K562 (cell line): ENCODE data around the gene HOXD13. TPM values are rescaled to one million over a fixed set of nuclear protein-coding genes. Genes with fewer than 3 reads are reported as not detected.

Experiments
- BHLHE40 ChIP-seq: IDR thresholded peaks from 2 replicates; pipeline ENCODE4 v1.6.1; 2011; ENCODE audit warnings: low read length, improper control_type of control experiment
- MBD2 ChIP-seq: sonication (generic); IDR thresholded peaks from 2 replicates; pipeline ENCODE4 v1.6.1; 2016; ENCODE audit warnings: low read depth, borderline replicate concordance
- TEAD4 ChIP-seq, 2 experiments: sonication (generic) in 1 of 2; formaldehyde crosslinking in 1 of 2; IDR thresholded peaks; 2 replicates each; pipeline versions ENCODE4 v1.6.1 to v1.8.0; 2012 to 2022; ENCODE audit warnings: borderline replicate concordance in 1 of 2, inconsistent platforms in 1 of 2, low read length in 1 of 2, mild to moderate bottlenecking in 1 of 2, missing genetic modification reagents in 1 of 2
- polyA plus RNA-seq, 8 experiments: library from polyadenylated mRNA; depleted of rRNA in 4 of 8; stranded (reverse) in 5 of 8; unstranded in 3 of 8; fragments of >200 nt; fragmentation: Nextera tagmentation in 2 of 8; fragmentation: Illumina TruSeq in 1 of 8; extraction: Ambion mirVana in 2 of 8; extraction: Trizol in 1 of 8; gene quantifications; 2 replicates each; pipeline versions ENCODE4 v1.2.1 to v1.2.3, GENCODE V29; 2011 to 2014; ENCODE audit warnings: inconsistent platforms in 1 of 8, missing spikeins in 1 of 8
- total RNA-seq, 7 experiments: library from RNA; depleted of rRNA in 6 of 7; stranded (reverse); fragments of >200 nt in 6 of 7; fragmentation: Illumina TruSeq in 2 of 7; extraction: Trizol in 2 of 7; gene quantifications; 2 replicates each; pipeline versions ENCODE4 v1.2.1 to v1.2.3, GENCODE V29; 2011 to 2021; ENCODE audit warnings: low replicate concordance in 1 of 7
- TF ChIP-seq, protein P1 (sequence below), 2 experiments: fragments of 450-650 bp; formaldehyde crosslinking in 1 of 2; IDR thresholded peaks; 2 replicates each; pipeline versions ENCODE4 v1.4.0 to v1.6.1; 2014 to 2020; ENCODE audit warnings: mild to moderate bottlenecking in 2 of 2, borderline replicate concordance in 1 of 2, low read depth in 1 of 2
- TF ChIP-seq, protein P2 (sequence below), 2 experiments: IDR thresholded peaks; 2 replicates each; pipeline ENCODE4 v1.6.1; 2011; ENCODE audit warnings: borderline replicate concordance in 1 of 2, control low read depth in 1 of 2, low read depth in 1 of 2, low read length in 1 of 2, mild to moderate bottlenecking in 1 of 2, mixed read lengths in 1 of 2, moderate library complexity in 1 of 2; ENCODE audit not compliant: insufficient read depth in 1 of 2, insufficient read length in 1 of 2, poor library complexity in 1 of 2, severe bottlenecking in 1 of 2; ENCODE audit errors: extremely low read depth in 1 of 2
- TF ChIP-seq, protein P3 (sequence below): sonication (generic); formaldehyde crosslinking; IDR thresholded peaks from 2 replicates; pipeline ENCODE4 v1.8.1; 2023; ENCODE audit warnings: mild to moderate bottlenecking, missing genetic modification reagents
- TF ChIP-seq, protein P4 (sequence below), 3 experiments: IDR thresholded peaks in 2 of 3; conservative IDR thresholded peaks in 1 of 3; 2 replicates each; pipeline ENCODE4 v1.5.1; 2011 to 2012; ENCODE audit warnings: low read length in 3 of 3, mild to moderate bottlenecking in 3 of 3, control low read depth in 2 of 3, improper control_type of control experiment in 1 of 3, inconsistent platforms in 1 of 3, low read depth in 1 of 3, mixed read lengths in 1 of 3, moderate library complexity in 1 of 3; ENCODE audit not compliant: insufficient read depth in 2 of 3
- TF ChIP-seq, protein P5 (sequence below): fragments of 450-650 bp; IDR thresholded peaks from 2 replicates; pipeline ENCODE4 v1.6.1; 2014; ENCODE audit warnings: low read depth, mild to moderate bottlenecking, moderate library complexity, borderline replicate concordance

The HOXD13 gene
- total and polyA plus RNA-seq, 9 of the 15 experiments (the other 6 are each of a cell fraction or from before 2014, with no cell fraction given) = 0.03 to 0.04 TPM; not detected in 7

DNA sequence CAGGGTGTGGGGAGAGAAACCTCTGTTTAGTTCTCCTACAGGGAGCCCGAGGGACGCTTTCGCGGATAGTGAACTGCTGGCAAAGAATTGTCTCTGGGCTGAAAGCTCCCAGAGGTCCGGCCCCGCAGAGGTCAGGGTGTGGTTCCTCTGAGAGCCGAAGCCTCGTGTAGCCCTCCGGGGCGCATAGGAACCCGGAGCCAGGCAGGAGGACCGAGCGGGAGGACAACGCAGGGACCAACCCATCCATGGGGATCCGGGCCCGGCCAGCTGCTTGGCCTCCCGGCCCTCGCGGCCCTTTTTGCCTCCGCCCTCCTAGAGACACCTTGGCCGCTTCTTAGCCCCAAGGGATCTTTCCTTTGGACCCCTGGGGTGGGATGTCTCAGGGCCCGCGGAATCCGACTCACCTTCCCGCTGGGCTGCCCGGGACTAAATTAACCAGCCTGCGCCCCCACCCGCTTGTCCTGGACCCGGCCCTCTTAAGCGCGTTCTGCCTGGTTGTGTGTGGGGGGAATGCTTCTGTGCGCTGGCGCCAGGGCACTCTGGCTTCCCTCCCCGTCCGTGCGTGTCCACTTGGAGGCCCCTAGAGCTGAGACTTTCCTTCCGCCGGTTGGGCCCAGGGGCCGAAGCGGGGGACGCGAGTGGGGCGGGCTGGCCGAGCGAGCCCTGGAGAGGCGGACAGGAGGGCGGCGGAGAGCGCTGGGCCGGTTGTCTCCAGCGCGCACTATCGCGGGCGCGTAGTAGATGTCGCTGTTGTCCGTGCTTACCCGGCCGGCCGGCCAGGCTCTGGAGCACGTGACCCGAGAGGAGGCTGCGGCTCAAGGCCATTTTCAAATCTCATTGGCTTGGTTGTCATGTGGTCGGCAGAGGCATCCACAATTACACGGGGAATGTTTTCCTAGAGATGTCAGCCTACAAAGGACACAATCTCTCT is 23.6 kb downstream of the HOXD13 start, which contains the start of gene HOXD10 (continued):
- TF ChIP-seq, protein P1, sequence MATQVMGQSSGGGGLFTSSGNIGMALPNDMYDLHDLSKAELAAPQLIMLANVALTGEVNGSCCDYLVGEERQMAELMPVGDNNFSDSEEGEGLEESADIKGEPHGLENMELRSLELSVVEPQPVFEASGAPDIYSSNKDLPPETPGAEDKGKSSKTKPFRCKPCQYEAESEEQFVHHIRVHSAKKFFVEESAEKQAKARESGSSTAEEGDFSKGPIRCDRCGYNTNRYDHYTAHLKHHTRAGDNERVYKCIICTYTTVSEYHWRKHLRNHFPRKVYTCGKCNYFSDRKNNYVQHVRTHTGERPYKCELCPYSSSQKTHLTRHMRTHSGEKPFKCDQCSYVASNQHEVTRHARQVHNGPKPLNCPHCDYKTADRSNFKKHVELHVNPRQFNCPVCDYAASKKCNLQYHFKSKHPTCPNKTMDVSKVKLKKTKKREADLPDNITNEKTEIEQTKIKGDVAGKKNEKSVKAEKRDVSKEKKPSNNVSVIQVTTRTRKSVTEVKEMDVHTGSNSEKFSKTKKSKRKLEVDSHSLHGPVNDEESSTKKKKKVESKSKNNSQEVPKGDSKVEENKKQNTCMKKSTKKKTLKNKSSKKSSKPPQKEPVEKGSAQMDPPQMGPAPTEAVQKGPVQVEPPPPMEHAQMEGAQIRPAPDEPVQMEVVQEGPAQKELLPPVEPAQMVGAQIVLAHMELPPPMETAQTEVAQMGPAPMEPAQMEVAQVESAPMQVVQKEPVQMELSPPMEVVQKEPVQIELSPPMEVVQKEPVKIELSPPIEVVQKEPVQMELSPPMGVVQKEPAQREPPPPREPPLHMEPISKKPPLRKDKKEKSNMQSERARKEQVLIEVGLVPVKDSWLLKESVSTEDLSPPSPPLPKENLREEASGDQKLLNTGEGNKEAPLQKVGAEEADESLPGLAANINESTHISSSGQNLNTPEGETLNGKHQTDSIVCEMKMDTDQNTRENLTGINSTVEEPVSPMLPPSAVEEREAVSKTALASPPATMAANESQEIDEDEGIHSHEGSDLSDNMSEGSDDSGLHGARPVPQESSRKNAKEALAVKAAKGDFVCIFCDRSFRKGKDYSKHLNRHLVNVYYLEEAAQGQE (IDR thresholded peaks at IDR 0.05; ENCODE audit: borderline replicate concordance) = 0 out of 2 replicates have a peak, but pooled peaks have one; percentile 10
- TF ChIP-seq, protein P1 (CRISPR knock-in tag; IDR thresholded peaks at IDR 0.05; ENCODE audit: low read depth) = no peak
- TF ChIP-seq, protein P2, sequence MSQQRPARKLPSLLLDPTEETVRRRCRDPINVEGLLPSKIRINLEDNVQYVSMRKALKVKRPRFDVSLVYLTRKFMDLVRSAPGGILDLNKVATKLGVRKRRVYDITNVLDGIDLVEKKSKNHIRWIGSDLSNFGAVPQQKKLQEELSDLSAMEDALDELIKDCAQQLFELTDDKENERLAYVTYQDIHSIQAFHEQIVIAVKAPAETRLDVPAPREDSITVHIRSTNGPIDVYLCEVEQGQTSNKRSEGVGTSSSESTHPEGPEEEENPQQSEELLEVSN (IDR thresholded peaks at IDR 0.05; ENCODE audit: borderline replicate concordance in 1 of 2, extremely low read depth in 1 of 2, insufficient read depth in 1 of 2, insufficient read length in 1 of 2, low read depth in 1 of 2, low read length in 1 of 2, poor library complexity in 1 of 2, severe bottlenecking in 1 of 2) = peak in 1 of 2 experiments; percentile 25
- TF ChIP-seq MBD2 (no peak), BHLHE40 (peak; percentile 52), TEAD4 (IDR thresholded peaks at IDR 0.05; ENCODE audit: low read length) (no peak), TEAD4 (CRISPR knock-in tag; IDR thresholded peaks at IDR 0.05; ENCODE audit: borderline replicate concordance) (no peak)
- TF ChIP-seq, protein P3, sequence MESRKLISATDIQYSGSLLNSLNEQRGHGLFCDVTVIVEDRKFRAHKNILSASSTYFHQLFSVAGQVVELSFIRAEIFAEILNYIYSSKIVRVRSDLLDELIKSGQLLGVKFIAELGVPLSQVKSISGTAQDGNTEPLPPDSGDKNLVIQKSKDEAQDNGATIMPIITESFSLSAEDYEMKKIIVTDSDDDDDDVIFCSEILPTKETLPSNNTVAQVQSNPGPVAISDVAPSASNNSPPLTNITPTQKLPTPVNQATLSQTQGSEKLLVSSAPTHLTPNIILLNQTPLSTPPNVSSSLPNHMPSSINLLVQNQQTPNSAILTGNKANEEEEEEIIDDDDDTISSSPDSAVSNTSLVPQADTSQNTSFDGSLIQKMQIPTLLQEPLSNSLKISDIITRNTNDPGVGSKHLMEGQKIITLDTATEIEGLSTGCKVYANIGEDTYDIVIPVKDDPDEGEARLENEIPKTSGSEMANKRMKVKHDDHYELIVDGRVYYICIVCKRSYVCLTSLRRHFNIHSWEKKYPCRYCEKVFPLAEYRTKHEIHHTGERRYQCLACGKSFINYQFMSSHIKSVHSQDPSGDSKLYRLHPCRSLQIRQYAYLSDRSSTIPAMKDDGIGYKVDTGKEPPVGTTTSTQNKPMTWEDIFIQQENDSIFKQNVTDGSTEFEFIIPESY = peak; percentile 79
- TF ChIP-seq, protein P4, sequence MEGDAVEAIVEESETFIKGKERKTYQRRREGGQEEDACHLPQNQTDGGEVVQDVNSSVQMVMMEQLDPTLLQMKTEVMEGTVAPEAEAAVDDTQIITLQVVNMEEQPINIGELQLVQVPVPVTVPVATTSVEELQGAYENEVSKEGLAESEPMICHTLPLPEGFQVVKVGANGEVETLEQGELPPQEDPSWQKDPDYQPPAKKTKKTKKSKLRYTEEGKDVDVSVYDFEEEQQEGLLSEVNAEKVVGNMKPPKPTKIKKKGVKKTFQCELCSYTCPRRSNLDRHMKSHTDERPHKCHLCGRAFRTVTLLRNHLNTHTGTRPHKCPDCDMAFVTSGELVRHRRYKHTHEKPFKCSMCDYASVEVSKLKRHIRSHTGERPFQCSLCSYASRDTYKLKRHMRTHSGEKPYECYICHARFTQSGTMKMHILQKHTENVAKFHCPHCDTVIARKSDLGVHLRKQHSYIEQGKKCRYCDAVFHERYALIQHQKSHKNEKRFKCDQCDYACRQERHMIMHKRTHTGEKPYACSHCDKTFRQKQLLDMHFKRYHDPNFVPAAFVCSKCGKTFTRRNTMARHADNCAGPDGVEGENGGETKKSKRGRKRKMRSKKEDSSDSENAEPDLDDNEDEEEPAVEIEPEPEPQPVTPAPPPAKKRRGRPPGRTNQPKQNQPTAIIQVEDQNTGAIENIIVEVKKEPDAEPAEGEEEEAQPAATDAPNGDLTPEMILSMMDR (IDR thresholded peaks at IDR 0.05 in 2 of 3, conservative IDR thresholded peaks at IDR 0.05 in 1 of 3; ENCODE audit: insufficient read depth in 2 of 3, low read depth in 1 of 3, low read length in 3 of 3) = peak in 2 of 3 experiments; percentile 25 to 31; a peak in 2 of 6 replicates
- TF ChIP-seq, protein P5, sequence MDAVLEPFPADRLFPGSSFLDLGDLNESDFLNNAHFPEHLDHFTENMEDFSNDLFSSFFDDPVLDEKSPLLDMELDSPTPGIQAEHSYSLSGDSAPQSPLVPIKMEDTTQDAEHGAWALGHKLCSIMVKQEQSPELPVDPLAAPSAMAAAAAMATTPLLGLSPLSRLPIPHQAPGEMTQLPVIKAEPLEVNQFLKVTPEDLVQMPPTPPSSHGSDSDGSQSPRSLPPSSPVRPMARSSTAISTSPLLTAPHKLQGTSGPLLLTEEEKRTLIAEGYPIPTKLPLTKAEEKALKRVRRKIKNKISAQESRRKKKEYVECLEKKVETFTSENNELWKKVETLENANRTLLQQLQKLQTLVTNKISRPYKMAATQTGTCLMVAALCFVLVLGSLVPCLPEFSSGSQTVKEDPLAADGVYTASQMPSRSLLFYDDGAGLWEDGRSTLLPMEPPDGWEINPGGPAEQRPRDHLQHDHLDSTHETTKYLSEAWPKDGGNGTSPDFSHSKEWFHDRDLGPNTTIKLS = no peak
- TF ChIP-seq, all 486 proteins: peak for 11
